Chondrocyte (in vitro differentiated cells): Measurements from ENCODE around the gene CHML. TPM values are rescaled to one million over a fixed set of nuclear protein-coding genes. Genes with fewer than 3 reads are reported as not detected.
"Not testable (repeated sequence)": the region's sequence is repeated elsewhere in the genome, so short reads cannot be mapped to it uniquely, and the experiment has no call there.

ENCODE experiments used
- DNase-seq: peaks from one replicate; pipeline ENCODE4 v3.0.0; 2021; ENCODE audit warnings: mixed read lengths, low spot score
- H3K27ac Mint-ChIP-seq: one replicate; pipeline ENCODE4 v1.8.0; 2021; ENCODE audit warnings: mild to moderate bottlenecking, moderate library complexity, mixed read lengths; ENCODE audit not compliant: unreplicated experiment
- H3K27me3 Mint-ChIP-seq: 2 replicates; pipeline ENCODE4 v1.8.0; 2021; ENCODE audit warnings: low read depth, mixed read lengths
- H3K36me3 Mint-ChIP-seq: 2 replicates; pipeline ENCODE4 v1.8.0; 2021; ENCODE audit warnings: low read depth, mixed read lengths
- H3K4me1 Mint-ChIP-seq: 2 replicates; pipeline ENCODE4 v1.8.0; 2021; ENCODE audit warnings: low read depth, mild to moderate bottlenecking, mixed read lengths
- H3K4me3 Mint-ChIP-seq: one replicate; pipeline ENCODE4 v1.8.0; 2021; ENCODE audit warnings: mild to moderate bottlenecking, moderate library complexity, mixed read lengths; ENCODE audit not compliant: unreplicated experiment
- H3K9me3 Mint-ChIP-seq: 2 replicates; pipeline ENCODE4 v1.8.0; 2021; ENCODE audit warnings: low read depth, mixed read lengths
- CTCF ChIP-seq: fragments of 200-600 bp; sonication (generic); IDR thresholded peaks from 2 replicates; pipeline ENCODE4 v1.5.0; 2021; ENCODE audit warnings: antibody characterized with exemption, mild to moderate bottlenecking, moderate library complexity
- total RNA-seq: library from RNA; stranded (reverse); gene quantifications from 3 replicates; pipeline ENCODE4 v1.2.1, GENCODE V29; 2021

Gene CHML
- total RNA-seq, 1 donor from 2014 or later = 14.0 TPM

- TF ChIP-seq CTCF = no peak
- H3K4me1 Mint-ChIP-seq = no peaks in the 10 kb centered on the region
- H3K27me3 Mint-ChIP-seq = peaks cover 34% of the 10 kb centered on the region
- H3K4me3 Mint-ChIP-seq = no peak overlapping the region
- DNase-seq = no peak
- no peak overlapping the region for H3K27ac Mint-ChIP-seq
- H3K9me3 Mint-ChIP-seq = no peaks in the 10 kb centered on the region
- no peaks in the 10 kb centered on the region for H3K36me3 Mint-ChIP-seq
Observed at GRCh38 chr1:241674805-241675384, 34.7 kb upstream of the CHML start.

GRCh38 chr1:241672301-241672700 lies 32.1 kb upstream of the CHML start:
- H3K4me3 Mint-ChIP-seq = no peak overlapping the region

GRCh38 chr1:241666419-241666818 lies 26.2 kb upstream of the CHML start:
- Mint-ChIP-seq H3K9me3 (no peaks in the 10 kb centered on the region), H3K27ac (no peak overlapping the region)

More at GRCh38 chr1:241672301-241672700, 32.1 kb upstream of the CHML start:
- peaks cover 24% of the 10 kb centered on the region for H3K27me3 Mint-ChIP-seq
- TF ChIP-seq CTCF = no peak
- DNase-seq = no peak
- H3K4me1 Mint-ChIP-seq = no peaks in the 10 kb centered on the region
- H3K9me3 Mint-ChIP-seq = no peaks in the 10 kb centered on the region
- no peaks in the 10 kb centered on the region for H3K36me3 Mint-ChIP-seq
- no peak overlapping the region for H3K27ac Mint-ChIP-seq

GRCh38 chr1:241660424-241660972 lies 20.3 kb upstream of the CHML start:
- TF ChIP-seq CTCF = no peak
- Mint-ChIP-seq H3K27me3 (no peaks in the 10 kb centered on the region), H3K27ac (no peak overlapping the region), H3K4me3 (no peak overlapping the region), H3K9me3 (peaks cover 3% of the 10 kb centered on the region), H3K4me1 (peaks cover 4% of the 10 kb centered on the region), H3K36me3 (no peaks in the 10 kb centered on the region)
- DNase-seq = no peak

More at GRCh38 chr1:241666419-241666818, 26.2 kb upstream of the CHML start:
- Mint-ChIP-seq H3K36me3 (no peaks in the 10 kb centered on the region), H3K4me1 (no peaks in the 10 kb centered on the region), H3K4me3 (no peak overlapping the region), H3K27me3 (peaks cover 2% of the 10 kb centered on the region)
- no peak for DNase-seq
- no peak for TF ChIP-seq CTCF

GRCh38 chr1:241659016-241659415 lies 18.8 kb upstream of the CHML start:
- not testable (repeated sequence) for H3K4me1 Mint-ChIP-seq, H3K27me3 Mint-ChIP-seq, H3K27ac Mint-ChIP-seq, H3K9me3 Mint-ChIP-seq, DNase-seq, H3K36me3 Mint-ChIP-seq, H3K4me3 Mint-ChIP-seq
